ENCODE measurements around the gene RHOG.
"Not testable (repeated sequence)": the region's sequence is repeated elsewhere in the genome, so short reads cannot be mapped to it uniquely, and the experiment has no call there.

Gene RHOG

DNA sequence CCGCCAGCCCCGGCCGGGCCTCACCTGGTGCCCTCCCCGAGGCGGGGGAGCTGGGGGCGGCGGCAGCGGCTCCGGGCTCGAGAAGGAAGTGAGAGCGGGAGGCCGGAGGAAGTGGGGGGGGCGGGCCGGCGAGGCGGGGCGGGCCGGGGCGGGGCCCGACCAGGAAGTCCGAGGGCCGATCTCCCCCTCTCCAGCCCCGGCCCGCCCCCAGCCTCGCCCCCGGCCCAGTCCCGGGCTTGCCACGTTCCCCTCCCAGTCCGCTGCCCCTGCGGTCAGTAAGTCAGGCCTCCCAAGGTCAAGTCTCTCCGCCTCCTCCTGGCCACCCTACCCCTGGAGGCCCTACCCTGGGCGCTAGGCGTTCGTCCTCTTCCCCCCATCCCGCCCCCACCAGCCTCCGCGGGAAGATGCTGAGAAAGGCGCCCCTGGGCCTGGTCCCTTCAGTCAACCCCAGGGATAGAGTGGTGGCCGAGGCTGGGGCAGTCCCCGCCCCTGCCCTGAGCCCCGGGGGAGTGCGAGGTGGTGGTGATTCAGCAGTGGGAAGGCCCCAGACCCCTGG lies at the start of gene RHOG:
Gene RHOG (minus strand): TSS at position 90 of the 556 bp plus-strand sequence. CDS start 12,821 bp downstream, outside the sequence.
- in situ Hi-C loops (cut with MboI; ENCODE audit: low sequenced_read_pairs): no loop called here

DNA sequence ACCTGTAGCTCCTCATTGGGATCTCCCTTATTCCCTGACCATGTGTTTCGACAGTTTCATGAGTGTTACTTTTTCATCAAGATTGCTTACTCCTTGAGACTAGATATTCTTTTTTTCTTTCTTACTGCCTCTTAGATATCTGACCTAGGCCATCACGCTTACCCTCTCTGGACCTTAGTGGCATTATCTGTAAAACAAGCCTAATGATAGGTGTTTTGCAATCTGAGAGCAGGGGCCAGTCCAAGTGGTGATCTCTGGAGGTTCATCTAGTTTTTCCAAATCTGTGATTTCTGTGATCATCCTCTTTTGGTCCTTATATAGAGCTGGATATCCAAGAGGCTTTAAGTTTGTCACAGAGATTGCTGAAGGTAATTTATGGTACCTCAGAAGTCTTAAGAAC lies 49.3 kb upstream of the RHOG start:
- in situ Hi-C loops (cut with MboI; ENCODE audit: low sequenced_read_pairs): no loop called here

DNA sequence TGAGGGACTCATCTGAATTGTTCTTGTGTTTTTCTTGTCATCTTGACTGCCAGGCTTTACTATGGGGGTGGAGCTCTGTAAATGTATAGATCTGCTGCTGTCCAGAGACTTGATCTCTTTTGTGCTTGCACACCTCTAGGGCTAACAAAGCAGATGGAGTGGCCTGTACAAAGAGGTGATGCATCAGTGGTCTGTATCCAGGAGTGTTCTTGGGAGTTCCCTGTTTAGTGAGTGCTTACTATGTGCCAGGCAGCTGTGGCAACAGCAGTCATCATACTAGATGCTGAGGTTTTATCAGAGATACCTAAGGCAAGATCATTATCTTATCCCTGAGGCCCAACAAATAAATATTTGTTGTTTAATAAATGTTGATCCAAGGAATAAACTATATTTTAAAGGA lies 48.1 kb upstream of the RHOG start:
- in situ Hi-C loops (cut with MboI; ENCODE audit: low sequenced_read_pairs): no loop called here

DNA sequence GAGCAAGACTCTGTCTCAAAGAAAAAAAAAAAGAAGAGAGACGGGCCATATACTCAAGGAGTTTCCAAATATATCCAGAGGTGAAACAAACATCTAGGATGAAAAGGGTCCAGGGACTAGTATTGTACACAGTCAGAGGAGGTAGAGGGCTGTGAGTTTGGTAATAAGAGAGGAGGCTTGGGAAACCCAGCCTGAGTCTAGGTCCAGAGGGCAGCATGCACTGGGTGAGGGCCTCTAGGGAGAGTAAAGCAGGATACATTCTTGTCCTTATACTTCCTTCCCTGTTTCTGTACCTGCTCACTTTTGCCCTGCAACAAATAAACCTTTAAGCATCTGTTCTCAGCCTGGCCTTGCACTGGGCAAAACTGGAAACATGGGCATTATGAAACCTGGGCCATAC lies 46.2 kb upstream of the RHOG start:
- in situ Hi-C loops (cut with MboI; ENCODE audit: low sequenced_read_pairs): no loop called here

DNA sequence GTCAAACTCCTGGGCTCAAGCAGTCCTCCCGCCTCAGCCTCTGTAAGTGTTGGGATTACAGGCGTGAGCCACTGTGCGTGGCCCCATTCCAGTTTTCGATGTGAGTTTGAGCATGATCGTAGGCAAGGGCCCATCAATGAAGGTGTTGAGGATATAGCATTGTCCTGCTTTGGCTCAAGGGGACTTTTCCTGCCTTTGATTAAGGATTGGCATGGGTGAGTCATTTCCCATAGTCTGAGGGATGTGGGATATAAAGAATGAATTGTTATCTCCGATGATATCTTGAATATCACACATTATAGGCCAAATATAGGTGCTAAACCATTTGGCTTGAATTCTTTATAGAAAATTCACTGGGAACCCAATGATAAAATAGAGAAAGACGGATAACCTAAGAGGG lies 45.1 kb upstream of the RHOG start:
- in situ Hi-C loops (cut with MboI; ENCODE audit: low sequenced_read_pairs): no loop called here

DNA sequence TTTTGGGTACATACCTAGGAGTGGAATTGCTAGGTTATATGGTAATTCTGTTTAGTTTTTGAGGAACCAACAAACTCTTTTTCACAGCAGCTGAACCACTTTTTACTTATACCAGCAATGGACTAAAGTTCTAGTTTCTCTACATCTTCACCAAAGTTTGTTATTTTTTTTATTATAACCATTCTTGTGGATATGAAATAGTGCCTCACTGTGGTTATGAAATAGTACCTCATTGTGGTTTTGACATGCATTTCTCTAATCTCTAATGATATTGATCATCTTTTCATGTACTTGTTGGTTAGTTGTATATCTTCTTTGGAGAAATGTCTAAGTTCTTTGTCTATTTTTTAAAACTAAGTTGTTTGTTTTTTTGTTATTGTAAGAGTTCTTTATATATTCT lies 41.9 kb upstream of the RHOG start:
- in situ Hi-C loops (cut with MboI; ENCODE audit: low sequenced_read_pairs): no loop called here

DNA sequence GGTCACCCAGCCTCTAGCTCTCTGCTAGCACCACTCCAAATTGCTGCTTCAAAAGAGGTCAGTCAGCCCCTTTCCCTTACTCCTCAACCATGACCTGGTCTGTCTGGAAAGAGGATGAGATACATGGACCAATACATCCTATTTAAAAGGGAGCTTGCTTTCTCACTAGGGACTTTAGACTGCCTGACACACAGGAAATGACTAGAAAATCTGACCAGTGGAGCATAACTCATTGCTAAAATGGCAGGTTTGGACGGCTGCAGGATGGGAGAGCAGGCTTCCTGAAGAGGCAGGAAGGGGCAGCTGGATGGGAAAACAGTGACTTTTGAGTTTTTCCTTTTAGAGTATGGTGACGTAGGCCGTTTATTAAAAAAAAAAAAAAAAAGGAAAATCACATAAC lies 40.0 kb upstream of the RHOG start:
- in situ Hi-C loops (cut with MboI; ENCODE audit: low sequenced_read_pairs): no loop called here

DNA sequence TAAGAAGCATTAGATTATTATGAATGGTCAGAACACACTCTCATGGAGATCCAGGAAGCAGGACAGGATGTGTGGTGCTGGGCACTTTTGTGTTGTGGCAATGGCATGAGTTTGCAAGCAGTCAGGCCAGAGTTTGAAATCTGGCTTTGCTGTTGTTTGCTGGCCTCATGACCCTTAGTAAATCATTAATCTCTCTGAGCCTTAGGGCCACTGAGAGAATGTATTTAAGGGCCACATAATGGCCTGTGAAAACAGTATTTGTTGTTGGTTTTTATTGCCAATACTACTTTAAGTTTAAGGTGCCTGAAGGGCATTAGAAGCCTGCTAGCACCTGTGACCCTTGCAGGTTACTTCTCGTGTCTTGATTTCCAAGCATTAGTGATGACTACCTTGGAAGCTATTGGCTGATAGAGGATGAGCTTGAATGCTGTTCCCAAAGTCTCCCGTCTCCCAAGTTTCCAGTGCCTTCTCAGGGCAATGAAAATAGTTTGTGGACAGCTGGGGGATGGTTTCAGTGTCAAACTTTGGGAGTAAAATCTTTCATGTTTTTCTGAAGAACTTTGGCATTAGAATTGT lies 39.3 kb upstream of the RHOG start:
- in situ Hi-C loops (cut with MboI; ENCODE audit: low sequenced_read_pairs): no loop called here

DNA sequence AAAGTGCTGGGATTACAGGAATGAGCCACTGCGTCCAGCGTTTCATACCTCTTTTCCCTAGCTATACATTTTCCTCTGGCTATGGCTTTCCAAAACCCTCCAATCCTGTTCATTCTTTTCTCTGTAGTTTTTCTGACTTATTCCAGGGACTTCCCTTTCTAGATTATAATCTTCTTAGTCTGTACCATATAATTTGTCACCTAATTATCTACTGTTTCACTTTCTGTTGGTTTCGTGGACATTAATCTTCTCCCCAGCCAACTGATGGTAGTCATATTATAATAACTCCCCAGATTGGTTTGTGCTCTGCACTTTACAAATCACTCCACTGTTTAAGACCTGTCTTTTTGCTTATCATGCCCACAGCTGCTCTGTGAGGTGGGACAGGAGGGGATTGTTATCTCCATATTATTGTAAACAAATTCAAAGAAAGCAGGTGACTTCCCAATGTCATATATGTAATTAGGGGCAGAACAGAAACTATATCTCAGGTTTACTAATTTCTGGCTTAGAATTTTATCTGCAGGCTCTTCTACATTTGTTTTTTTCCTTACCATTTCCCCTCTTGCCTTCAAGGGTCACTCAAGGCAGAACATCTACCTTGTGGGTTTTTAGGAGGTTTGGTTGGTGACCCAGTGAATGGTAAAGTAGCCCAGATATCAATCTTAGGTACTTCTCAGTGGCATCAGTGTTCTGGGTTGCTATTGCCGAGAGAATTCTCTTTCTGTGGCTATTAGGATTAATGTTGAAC lies 38.6 kb upstream of the RHOG start:
- in situ Hi-C loops (cut with MboI; ENCODE audit: low sequenced_read_pairs): no loop called here

DNA sequence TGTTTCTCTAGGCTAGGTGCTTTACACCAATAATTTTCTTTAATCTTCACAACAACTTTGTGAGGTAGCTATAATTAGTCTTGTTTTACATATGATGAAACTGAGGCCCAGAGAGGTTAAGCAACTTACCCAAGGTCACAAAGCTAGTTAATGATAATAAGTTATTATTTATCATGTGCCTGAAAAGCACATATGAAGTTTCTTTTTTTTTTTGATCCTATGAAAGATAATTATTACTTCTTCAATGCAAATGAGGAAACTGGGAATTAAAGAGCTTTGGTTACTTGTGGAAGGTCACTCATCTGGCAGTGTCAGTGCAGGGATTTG lies 37.5 kb upstream of the RHOG start:
- in situ Hi-C loops (cut with MboI; ENCODE audit: low sequenced_read_pairs): no loop called here

DNA sequence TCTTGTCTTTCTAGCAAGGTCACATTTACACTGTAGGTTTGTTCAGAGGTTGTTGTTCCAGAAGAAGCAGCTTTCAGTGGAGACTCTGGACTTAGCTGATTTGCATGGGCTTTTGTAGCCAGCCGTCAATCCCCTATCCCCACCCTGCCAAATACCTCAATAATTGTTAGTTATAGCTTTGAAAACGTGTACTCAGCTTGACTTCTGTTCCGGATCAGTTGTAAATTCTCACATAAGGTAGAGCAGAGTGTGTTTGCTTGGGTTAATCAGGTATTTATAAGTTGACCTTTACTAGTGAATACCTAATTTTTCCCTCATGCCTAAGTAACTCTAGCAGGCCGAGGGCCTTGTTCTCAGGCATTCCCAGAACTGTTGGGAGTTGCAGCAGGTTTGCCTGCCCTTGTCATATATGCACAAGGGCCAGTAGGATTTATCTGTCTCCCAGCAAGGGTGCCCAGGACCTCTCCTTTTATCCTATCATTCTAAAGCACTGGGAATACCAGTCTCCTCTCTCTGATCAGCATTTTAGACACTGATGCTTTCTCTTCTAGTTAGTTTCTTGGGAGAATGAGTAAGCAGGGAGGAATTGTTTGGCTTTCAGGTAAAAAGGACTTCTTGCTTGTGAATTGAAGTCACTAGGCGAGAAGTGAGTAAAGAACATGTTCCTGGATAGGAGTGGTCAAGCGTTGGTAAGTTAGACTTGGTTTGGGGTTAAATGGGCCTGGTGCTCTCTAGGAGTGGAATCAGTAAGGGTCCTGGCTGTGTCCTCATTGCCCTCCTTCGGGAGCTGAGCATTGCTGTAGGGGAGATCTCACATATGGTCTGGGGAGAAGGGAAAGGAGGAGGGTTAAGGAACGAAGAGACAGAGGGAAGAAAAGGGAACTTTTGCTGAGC lies 36.9 kb upstream of the RHOG start:
- in situ Hi-C loops (cut with MboI; ENCODE audit: low sequenced_read_pairs): no loop called here

DNA sequence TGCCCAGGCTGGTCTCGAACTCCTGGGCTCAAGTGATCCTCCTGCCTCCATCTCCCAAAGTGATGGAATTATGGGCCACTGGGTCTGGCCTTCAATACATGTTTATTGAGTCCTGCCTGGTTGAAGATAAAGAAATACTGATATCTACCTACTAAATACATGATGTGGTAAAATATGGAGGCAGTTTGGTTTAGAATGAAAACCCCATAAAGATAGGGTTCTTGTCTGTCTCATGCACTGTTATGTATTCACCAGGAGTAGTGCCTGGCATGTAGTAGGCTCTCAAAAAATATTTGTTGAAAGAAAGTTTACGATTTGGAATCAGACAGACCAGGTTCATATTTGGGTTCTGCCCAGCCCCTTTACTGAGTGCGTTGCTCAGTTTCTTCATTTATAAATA lies 35.9 kb upstream of the RHOG start:
- in situ Hi-C loops (cut with MboI; ENCODE audit: low sequenced_read_pairs): no loop called here

DNA sequence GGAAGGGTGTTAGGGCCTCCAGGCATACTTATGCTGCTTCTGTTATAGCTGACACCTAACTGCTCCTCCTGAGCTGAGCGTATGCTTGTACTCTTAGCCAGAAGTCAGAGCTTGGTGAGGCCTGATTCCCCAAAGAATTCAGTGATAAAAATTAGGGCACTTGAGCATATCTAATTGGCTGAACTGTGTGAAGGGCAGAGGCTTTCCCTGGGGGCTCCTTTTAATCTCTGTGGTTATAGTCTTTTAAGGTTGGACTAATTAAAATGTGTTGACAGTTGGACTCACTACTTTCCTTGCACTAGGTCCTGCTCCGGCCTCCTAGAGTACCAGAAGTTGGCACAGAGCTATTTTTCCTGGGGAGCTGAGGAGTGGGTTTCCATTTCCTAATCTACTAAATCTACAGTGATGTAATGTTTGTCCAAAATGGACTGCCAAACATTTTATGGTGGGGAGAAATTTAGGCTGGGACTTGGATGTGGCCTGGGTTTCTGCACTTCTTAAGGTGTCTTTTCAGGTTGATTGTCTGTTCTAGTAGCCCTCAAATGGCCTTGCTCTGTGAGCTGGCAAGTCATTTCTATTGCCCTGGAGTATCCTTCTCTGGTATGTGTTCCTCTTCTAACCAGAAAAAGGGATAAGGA lies 33.1 kb upstream of the RHOG start:
- in situ Hi-C loops (cut with MboI; ENCODE audit: low sequenced_read_pairs): no loop called here

DNA sequence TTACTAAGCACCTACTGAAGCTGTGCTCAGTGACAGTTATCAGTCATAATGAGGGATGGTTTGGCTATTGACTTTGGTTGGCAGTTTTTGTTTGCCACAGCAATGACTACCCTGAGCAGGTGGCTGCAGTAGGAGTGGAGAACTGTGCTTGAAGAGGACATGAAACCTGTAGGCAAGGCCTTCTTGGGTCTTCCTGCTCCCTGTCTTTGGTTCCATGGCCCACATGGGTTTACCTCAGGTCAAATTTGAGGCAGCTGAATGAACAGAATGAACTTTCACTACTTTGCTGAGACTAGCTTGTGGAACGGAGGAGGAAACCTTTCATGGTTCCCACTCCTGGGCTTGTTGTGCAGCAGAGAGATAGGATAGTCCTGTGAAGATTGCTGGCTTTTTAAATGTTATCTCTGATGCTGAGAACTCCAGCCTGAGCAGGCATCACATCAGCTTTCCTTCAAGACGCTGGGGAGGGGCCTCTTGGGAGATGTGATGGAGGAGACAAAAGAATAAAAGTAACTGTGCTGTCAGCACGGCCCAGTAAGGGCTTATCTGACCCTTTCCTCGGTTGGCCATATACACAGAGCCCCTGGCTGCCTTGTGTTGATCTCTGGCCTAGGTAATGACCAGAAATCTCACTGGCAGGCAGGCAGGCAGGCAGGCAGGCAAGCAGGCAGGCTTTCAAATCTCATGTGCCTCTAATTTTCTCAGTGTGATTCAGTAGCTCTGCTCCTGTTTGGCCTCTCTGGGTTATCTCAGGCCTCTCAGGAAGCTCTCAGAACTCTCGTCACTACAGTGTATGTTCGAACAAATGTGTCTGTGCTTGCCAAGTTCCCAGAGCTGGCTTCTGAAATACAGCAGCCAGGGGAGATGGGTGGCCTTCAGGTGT lies 26.7 kb upstream of the RHOG start:
- in situ Hi-C loops (cut with MboI; ENCODE audit: low sequenced_read_pairs): no loop called here

DNA sequence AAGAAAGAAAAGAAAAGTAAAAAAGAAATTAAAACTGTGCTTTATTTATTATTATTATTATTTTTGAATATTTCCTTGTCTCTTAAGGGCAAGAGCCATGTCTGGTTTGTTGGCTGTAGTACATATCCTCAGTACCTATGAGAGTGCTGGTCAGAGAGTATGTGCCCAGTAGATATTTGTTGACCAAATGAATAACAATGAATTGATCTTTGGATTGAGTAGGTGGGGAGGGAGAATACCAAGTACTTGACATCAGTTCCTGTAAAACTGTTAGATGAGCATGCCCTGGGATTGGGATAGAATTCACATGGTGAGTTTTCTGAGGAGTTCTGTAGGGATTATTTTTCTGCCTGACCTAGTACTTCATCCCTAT lies 26.1 kb upstream of the RHOG start:
- in situ Hi-C loops (cut with MboI; ENCODE audit: low sequenced_read_pairs): no loop called here

DNA sequence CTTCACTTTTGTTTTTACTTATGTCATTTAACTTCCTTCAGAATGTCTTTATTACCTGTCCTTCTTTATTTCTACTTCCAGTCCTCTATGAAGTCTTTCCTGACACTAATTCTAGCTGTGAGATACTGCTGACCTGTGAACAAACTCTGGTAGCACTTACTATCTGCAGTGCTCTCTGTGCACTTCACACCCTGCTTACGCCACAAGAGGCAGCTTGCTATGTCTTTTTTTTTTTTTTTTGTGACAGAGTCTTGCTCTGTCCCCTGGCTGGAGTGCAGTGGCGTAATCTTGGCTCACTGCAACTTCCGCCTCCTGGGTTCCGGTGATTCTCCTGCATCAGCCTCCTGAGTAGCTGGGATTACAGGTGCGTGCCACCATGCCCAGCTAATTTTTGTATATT lies 25.4 kb upstream of the RHOG start:
- in situ Hi-C loops (cut with MboI; ENCODE audit: low sequenced_read_pairs): no loop called here

DNA sequence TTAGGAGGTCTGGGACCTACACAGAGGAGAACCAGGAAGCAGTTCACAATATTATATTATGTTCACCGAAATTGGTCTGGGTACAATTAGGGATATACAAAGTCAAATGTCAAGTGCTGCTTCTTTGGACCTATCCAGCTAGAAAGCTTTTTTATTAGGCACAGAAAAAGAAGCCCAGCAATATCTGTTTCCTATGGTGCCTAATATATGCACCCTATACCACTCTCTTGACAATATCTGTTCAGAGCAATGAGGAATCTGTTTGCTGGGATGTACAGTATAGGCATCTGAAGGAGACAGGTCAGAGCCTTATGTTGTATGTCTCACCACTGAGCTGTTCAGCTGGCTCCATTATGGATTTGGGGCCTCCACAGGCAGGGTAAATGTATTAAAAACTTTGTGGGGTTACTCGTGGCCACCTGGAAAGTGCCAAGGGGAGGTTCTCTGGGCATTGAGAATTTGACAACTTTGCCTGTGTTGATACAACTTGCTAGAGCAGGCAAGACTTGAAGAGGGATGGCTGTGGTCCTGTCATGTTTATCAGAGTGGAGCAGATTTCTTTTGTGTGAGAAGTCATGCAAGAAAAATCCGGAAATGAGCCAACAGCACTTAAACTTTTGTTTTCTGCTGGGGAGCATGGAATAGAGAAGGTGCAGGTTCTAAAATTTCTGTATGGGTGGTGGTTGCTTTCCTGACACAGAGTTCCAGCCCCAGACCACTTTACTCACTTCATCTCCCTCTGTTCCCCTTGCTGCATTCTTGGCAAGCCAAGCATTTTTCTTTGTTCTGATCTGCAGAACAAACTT lies 24.8 kb upstream of the RHOG start:
- in situ Hi-C loops (cut with MboI; ENCODE audit: low sequenced_read_pairs): no loop called here

DNA sequence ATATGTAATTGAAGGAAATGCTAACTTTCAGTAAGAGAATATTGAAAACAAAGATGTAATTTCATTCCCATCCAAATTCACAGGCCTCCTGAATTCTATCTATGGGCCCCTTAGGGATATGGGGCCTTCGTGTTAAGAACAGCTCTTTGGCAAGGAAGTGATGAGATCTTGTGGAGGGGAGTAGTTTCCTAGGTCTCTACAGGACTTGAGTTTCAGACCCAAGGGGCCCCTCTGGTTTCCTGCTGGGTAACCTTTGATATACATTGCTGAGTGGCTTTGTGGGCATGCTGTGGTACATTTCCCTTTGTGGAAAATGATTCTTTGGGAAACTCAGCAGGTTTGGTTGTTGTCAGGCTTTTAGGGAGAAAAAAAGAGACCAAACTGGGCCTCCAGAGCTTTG lies 20.9 kb upstream of the RHOG start:
- in situ Hi-C loops (cut with MboI; ENCODE audit: low sequenced_read_pairs): no loop called here

DNA sequence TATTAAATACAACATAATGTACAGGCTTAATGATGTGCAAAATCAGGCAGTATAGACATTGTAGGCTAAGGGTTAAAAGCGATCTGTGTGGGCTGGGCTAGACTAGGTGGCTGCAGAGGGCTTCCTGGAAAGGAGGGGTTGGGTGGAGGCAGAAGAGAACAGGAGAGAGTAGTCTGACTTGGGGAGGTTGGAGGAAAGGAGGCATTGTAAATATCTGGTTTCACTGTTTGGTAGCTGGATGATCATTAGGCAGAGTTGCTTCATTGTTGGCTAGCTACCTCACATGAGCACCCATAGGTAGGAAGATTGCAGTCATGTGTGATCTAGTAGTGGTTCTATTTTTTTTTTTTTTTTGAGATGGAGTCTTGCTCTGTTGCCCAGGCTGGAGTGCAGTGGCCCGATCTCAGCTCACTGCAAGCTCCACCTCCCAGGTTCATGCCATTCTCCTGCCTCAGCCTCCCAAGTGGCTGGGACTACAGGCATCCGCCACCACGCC lies 20.2 kb upstream of the RHOG start:
- in situ Hi-C loops (cut with MboI; ENCODE audit: low sequenced_read_pairs): not testable (repeated sequence)
